ENCODE results near the gene KCNH1.
"Not testable (repeated sequence)": the region's sequence is repeated elsewhere in the genome, so short reads cannot be mapped to it uniquely, and the experiment has no call there.

The KCNH1 gene

DNA sequence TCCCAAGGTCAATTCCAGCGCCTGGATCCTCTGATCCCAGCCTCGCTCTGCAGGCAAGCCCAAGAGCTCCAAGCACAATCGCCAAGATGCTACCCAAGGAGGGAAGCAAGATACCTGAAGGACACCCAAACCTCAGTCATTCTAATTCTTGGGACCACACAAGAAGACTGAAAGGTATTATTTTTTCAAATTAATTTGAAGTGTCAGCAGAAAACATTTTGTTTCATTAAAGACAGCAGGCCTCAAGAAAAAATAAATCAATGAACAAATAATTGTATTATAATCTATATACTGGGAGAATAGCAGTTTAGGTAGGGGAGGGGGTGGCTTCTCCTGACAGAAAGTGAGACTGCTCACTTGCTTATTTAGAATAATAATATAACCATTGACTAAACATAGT, 457.4 kb downstream of the KCNH1 start:
- FAIRE-seq, result no peak

DNA sequence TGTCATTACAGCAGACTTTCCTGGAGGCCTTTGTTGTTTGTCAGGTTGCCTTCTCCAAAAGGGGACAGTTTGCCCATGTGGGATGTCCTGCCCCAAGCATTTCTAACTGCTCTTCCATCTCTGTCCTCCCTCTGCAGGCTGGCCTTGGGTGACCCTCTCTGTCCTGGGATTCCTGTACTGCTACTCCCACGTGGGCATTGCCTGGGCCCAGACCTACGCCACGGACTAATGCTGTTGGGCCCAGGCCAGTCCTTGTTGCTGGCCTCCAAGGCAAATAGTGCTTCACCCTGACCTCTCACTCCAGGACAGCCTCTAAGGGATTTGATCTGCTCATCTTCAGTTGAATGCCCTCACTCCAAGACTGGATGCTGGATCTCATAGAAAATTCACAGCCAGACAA, 459.8 kb downstream of the KCNH1 start:
- no peak for FAIRE-seq

DNA sequence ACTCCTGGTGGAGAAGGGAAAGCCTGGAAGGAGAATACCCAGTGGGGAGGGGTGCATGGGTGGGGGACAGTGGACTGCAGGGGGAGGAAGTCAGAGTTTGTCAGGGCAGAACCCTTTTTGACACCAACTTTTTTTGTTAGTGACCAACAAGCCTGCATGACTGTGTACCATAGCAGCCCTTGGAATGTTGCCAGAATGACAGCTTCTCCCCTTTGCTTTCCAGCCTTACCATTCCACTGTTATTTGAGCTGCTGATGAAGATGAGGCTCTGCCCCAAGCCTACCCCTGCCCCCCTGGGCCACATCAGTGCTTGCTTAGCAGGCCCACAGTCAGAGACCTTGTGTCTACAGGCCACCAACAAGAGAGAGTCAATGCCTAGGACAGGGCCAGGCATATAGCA, 464.0 kb downstream of the KCNH1 start:
- FAIRE-seq, result no peak

DNA sequence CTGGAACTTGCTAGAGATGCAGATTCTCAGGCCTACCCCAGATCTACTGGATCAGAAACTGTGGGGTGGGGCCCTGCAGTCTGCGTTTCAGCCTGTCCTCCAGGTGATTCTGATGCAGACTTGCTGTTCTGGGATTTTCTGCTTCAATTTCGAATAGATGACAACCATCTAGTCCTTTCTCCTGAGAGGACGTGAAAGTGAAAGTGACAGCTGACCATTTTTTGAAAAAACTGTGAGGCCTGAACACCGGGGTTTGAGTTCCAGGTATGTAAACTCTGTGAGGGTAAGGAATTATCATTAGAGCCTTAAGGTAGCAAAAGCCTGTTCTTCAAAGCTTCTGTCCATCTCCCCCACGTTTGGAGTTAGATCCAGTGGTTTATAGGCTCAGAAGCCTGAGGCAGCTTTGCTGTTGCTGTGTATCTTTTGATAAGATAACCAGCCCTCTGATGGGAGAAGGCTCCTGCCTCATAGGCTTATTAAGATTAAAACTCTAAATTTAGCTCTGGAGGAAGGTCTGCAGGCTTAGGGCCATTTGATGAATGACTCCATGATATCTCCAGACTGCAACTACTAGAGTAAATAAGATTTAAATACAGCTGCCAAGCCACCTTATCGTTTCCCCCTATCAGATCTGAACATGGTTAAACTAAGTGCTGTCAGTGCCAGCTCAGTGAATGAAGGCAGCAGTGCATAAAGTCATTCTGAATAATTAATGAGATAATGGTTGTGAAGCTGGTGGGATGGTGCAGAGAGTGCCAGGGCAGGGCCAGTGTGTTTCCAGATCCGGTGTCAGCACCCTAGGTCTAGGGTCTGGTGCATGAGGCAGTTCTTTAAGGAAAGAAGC, 470.0 kb downstream of the KCNH1 start:
- FAIRE-seq, result no peak

DNA sequence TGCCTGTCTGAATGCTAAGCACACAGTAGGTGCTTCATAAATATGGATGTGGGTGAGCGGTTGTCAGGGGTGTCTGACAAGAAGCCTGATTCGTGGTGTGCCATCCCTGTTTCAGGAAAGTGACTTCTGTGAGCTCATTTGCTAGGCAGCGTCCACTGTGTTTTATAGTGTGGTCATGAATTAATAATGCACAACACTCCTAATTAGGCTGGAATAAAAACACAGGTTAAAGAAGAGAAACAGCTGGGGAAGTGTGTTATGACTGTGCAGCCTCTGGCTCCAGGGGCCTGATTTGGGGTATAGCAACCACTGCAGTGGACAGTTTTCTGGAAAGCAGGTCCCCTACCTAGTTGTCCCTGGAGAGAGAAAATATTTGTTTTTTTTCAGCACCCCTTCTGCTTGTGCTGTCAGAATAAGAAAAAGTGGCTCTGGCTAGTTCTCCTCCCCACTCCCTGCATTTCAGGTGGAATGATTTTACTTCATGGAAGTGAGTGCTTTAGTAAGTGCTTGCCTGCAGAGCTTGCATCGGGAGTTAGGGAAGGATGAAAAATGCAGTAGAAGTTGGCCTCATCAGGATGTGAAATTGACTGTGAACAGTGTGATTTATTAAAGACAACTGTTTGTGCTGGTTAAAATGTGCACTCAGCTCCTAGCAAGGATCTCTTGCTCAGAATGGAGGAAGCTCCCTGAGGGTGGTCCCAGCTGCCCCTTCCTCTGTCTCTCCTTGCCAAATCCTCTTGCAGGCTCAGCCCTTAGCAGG, 471.5 kb downstream of the KCNH1 start:
- no peak for FAIRE-seq

DNA sequence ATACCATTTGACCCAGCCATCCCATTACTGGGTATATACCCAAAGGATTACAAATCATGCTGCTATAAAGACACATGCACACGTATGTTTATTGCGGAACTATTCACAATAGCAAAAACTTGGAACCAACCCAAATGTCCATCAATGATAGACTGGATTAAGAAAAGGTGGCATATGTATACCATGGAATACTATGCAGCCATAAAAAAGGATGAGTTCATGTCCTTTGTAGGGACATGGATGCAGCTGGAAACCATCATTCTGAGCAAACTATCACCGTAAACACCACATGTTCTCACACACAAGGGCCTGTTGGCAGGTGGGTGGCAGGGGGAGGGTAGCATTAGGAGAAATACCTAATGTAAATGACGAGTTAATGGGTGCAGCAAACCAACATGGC, 472.4 kb downstream of the KCNH1 start:
- not testable (repeated sequence) for FAIRE-seq

DNA sequence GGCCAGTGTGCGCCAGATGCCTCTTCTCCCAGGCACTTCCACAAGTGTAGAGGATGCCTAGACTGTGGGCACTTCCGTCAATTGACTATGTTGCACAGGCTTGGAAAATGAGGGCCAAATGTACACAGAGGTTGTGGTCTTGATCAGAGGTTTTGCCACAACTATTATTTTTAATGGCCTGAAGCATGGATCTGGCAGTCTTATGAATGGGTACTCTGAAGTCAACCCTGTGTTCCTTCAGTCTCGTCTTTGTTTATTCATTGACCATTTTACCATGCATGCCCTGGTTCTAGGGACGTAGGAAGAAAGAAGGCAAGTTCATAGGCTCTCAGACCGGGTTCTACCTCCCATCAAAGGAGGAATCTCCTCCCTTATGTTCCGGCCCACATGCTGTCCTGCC, 476.1 kb downstream of the KCNH1 start:
- FAIRE-seq, result no peak

DNA sequence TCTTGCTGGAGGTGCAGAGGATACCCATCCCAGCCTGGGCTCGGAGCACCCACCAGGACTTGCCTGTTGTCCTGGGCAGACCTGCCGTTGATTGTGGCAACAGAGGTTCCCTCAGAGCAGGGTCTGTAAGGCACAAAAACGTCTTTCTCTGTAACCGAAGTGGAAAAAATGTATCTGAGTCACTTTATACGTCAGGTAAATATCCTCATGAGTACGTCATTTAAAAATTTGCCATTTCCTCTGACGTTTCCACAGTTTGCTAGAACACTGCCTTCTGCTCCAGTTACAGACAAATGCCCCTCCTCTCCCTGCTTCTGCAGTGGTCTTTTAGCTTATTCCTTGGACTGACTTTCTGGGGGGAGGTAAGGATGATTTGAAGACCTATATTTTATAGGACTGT, 478.4 kb downstream of the KCNH1 start:
- no peak for FAIRE-seq

DNA sequence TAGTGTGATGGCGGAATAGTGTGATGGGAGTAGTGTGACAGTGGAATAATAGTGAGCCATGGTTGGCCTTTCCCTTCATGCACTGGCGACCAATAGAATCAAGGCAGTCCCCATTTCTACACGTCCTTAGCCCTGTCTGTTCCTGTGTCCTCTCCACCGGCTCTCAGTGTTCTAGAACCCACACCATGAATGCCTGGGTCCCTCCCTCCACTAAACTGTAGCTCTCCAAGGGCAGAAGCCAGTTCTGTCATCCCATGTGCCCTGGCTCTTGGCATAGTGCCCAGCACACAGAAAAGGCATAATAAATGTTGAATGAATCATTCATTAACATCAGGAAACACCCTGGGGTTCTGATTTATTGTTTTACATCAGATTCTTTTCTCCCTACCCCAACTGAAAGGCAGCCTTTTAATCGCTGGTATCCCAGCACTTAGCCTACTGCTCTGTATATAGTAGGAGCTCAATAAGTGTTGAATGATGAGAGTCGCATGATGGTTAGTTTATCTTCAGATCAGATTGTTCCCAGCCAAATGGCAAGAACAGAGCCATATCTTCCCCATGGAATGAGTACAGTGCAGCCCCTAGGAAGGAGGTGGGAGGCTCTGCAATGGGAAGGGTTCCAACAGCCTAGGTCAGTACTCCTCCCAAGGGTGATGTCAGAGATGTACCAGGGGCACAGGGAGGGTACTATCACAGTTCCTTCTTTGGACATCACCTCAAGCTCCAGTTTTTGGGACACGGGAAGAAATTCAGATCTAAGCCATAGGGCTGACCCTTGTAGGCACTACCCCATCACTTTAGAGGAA, 479.6 kb downstream of the KCNH1 start:
- FAIRE-seq, result no peak

DNA sequence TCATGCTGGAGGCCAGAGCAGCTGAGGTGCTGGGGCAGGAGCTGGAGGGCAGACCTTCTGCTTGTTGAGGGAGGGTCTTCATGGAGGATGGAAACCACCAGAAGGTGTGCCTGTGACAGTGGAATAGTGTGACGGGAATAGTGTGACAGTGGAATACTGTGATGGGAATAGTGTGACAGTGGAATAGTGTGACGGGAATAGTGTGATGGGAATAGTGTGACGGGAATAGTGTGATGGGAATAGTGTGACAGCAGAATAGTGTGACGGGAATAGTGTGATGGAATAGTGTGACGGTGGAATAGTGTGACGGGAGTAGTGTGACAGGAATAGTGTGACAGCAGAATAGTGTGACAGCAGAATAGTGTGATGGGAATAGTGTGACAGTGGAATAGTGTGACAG, 480.2 kb downstream of the KCNH1 start:
- FAIRE-seq, result no peak

DNA sequence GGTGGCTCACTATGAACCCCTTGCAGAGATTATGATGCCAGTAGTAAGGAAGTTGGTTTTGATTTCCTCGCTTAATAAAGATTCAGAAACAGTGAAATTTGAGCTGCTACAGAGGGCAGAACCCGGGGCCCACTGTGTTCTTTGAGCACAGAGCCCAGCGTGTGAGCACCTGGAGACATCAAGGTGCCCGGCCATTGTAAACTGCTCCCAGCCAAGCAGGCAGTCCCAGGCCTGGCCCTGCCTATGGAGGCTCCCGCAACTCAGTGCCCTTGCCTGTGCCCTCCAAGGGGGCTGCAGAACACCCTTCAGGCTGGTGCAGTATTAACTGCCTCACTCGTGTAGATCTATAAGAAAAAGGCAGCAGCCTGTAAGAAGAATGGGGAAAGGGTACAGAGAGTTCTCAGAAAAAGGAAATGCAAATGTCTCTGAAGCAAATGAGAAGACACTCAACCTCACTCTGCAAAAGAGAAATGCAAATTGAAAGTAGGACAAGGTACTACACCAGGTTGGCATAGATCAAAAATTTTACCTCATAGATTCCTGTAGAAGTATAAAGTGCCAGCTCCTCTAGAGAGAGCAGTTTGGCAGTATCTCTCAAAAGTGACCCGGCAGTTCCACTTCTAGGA, 481.5 kb downstream of the KCNH1 start:
- FAIRE-seq, result no peak

DNA sequence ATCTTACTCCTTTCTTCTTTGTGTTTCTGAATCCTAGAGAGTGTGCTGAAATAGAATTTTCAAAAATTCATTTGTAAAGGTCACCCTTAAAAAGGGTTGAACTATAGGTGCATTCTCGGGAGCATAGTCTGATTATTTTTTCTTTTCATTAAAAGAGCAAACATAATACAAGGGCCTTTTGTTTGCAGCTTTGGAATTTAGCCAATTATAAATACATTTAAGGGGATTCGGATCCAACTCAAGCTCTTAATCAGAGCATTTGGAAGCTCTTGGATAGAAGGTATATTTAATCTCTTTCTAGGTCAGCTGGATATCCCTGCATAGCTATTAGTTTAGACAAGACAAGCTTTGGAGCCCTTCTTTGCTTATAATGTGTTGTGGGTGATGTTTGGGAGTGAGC, 483.5 kb downstream of the KCNH1 start:
- no peak for FAIRE-seq

DNA sequence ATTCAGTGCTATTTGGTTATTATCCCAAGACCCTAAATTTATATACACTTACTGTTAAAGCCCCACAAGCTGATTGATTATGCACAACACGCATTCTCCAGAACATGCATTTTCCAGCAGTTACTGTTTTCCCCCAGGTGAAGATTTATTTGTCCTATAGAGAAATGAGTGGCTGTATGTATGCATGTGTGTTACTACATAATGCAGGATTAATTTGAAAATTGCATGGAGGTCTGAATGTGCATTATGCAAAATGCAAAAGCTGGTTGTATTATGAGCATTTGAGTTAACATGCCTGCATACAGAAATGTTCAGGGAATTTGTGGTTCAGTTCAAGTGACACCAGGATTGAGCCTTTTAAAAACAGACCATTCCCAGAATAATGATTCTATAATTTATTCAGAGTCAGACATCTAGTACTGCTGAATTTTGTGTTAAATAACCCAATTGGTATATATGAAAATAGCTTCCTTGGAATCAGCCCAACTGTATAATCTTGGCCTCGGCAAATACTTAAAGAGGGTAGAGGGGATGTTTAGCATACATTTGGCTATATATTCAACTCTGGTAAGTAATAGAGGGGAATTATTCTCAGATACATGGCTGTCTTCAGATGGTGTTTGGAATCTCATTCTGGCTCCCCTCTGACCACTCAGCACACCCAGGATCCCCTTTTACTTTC, 485.2 kb downstream of the KCNH1 start:
- no peak for FAIRE-seq

DNA sequence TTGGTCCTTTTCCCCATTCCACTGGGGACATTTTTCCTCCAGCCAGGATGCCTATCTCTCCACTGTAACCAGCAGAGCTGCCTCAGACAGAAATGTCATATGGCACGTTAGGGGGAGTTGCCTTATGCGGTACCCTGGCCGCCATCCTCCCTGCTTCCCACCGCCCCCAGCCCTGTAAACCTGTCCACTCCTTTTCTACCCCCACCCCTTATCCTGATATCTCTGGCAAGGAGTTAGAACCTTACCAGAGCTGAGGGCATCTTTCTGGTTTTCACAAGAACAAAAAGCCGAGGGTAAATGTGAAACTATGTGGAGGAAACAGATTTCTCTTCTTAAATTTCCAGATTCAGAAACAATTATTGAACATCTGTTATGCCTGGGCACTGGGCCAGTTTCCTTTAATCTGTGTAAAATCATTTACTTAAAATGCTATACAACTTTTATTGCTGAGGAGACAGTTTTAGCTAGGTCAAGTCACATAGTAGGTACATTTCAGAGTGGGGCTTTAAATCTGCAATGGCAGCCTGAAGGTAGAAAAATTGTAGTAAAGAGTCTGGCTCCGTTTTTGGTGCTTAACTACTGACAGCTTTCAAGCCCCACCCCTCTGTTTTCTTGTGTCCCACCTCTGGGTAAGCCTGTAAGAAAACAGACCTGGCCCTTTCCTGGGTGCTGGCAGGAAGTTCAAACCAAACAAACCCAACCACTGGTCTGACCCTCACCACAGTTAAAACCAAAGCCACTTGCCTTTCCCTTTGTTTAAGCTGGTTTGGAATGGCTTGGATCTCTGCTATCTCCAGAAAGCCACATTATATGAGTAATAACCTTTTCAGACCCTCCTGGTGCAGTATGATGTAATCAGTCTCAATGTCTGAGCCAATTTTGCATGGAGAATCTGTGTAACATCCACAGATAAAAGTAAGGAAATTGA, 486.3 kb downstream of the KCNH1 start:
- no peak for FAIRE-seq

DNA sequence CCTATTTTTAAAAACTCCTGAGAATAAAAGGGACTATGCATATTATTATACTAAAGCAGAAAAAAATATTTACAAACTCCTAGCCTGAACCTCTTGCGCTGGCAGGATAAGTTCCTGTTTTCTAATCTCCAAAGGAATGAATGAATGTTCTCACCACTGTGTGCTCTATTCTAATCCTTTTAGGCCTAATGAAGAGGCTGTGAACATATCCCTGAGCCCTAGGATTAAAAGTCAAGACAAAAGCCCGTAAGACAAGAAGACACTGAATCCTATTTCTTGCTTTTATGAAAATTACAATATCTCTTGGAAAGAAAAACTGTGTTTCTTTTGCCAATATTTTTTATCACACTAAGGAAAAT, 487.7 kb downstream of the KCNH1 start:
- no peak for FAIRE-seq

DNA sequence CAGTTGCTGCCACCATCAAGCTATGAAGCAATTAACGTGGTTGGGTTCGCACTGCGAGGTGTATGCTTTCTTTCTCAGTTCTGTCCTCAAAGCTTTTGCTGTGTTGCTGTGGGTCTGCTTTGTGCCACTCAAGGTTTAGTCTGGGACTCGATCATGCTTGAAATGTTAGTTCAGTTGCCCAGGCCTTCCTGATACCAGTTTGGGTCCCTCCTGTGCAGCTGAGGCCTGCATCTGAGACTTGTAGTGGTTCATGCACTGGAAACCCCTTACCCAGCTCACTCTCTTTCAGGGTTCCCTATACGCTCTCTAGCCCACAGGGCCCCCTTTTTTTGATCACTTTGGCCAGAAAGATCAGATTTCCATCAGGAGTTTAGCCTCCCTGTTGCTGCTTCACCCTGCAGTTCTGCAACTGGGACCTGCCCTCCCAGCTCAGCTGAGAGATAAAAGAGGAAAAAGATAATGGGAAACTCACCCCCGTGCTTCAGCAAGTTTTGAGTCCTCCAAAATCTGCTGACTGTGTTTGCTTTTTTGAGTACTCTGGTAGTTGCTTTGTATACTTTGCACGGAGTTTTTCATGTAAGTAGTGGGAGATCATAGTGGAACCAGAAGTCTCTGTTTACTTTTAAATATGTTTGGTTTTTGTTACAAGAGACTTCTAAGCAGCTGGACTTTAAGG, 488.2 kb downstream of the KCNH1 start:
- FAIRE-seq, result no peak

DNA sequence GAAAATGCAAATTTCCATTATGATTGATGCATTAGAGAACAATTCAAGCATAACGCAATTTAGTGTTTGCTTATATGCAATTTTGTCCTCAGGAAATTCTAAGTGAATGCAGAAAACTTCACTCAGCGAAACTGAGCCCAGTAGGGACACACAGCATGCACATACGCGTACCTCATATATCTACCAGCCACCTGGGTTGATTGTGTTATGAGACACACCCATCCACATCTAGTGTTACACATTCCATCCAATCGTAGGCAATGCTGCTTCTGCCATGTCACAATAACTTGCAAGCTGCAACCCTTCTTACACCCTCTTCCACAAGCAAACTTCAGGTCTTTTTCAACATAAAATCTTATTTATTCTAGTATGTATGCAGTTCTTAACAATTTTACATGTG, 492.4 kb downstream of the KCNH1 start:
- FAIRE-seq, result no peak

DNA sequence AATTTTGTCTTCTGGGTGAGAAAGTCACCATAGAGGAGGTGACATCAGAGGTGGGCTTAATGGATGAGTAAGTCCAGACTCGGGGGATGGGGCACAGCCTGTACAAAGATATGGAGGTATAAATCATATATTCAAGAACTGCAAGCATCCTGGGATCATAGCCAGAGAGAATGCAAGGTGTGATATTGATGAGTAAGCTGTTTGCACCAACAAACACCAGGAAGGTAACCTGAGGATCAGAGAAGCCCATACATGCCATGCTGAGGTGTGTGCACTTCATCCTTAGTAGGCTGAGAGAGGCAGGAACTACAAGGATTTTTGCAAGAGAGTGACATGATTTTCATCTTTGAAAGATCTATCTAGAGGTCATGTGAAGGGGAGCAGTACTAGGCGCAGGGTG, 498.8 kb downstream of the KCNH1 start:
- no peak for FAIRE-seq

DNA sequence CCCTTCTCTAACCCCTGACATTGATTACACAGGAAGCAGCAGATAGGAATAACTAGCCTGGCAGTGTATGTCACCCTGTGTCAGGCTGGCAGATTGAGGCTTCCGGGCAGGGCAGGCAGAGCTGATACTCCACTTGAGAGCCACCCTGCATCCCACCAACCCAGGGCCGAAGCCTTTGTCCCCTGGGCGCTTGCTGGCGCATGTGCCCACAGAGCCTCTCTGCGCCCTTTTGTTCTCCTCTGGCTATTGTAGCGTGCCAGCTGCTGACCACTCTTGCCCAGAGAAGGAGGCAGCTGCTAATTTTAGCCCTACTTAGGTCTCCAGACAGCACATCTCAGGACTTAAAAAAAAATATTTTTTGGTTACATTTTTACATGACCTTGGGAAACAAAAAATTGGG, 500.3 kb downstream of the KCNH1 start:
- FAIRE-seq, result no peak

DNA sequence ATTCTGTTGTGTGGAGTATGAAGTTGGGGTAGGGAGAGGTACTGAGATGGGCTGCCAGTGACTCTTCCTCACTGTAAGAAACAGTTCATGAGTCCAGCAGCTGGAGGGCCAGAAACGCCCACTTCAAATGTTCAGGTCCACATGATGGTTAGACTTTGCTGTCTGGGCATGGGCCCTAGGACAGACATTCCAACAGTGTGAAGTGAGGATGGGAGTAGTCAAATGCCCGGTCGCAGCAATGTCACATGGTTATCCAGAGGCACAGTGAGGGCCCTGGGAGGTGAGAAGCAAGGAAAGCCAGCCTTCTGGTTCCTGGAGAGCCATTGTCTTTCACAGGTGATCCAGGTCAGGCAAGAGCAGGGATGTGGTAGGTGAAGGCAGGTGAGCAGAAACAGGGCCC, 500.8 kb downstream of the KCNH1 start:
- FAIRE-seq, result no peak

DNA sequence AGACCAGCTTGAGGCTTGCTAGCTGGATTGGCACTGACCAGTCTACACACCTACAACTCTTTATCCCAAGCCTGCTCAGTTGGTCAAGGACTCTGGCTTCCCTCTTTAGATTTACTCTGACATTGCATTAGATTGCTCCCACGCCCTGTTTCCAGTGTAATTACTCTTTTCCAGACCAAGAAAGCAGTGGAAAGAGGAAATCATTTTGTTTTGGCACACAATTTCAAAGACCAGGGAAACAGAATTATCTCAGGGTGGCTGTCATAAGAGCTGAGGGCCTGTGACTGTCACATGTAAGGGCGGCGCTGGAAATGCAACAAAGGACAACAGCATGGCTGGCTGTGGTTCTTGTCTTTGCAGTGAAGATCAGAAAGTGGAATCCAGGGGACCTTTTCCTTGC, 502.5 kb downstream of the KCNH1 start:
- no peak for FAIRE-seq

Measured in G401.6 (cell line).